ENCODE results near the gene IGFBP3. TPM values are rescaled to one million over a fixed set of nuclear protein-coding genes. Genes with fewer than 3 reads are reported as not detected.

IGFBP3 gene
- total RNA-seq, 2 donors from 2014 or later, result 122 to 251 TPM

DNA sequence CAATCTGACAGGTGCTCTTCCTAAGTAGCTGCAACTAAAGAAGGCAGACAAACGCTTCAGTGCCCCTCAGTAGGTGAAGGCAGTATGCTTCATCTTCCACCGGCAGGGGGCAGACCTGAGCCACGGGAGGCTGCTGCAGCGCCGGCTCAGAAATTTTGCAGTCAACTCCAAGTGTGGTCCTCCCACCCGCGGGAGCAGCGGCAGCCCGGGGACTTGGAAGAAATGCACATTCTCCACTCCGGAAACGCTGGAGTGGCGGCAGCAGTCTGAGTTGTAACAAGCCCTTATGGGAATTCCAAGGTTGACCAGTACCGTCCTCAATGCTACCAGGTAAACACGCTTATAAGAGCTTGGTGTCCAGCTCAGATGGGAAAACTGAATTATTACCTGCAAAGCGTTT lies 3.4 kb downstream of the IGFBP3 start:
- TF ChIP-seq, protein P1, sequence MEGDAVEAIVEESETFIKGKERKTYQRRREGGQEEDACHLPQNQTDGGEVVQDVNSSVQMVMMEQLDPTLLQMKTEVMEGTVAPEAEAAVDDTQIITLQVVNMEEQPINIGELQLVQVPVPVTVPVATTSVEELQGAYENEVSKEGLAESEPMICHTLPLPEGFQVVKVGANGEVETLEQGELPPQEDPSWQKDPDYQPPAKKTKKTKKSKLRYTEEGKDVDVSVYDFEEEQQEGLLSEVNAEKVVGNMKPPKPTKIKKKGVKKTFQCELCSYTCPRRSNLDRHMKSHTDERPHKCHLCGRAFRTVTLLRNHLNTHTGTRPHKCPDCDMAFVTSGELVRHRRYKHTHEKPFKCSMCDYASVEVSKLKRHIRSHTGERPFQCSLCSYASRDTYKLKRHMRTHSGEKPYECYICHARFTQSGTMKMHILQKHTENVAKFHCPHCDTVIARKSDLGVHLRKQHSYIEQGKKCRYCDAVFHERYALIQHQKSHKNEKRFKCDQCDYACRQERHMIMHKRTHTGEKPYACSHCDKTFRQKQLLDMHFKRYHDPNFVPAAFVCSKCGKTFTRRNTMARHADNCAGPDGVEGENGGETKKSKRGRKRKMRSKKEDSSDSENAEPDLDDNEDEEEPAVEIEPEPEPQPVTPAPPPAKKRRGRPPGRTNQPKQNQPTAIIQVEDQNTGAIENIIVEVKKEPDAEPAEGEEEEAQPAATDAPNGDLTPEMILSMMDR (IDR thresholded peaks at IDR 0.05), result peak; percentile 96
- peaks cover 8% of the 10 kb centered on the region for H3K36me3 ChIP-seq
- peak overlapping the region in 1 of 2 donors; percentile 21 for H3K4me3 ChIP-seq
- no peaks in the 10 kb centered on the region for H3K9me3 ChIP-seq
- peak; percentile 75 for DNase-seq (ENCODE audit: low spot score)
- H3K4me1 ChIP-seq, result peaks cover 0 to 37% of the 10 kb centered on the region in 2 donors
- H3K27me3 ChIP-seq, result no peaks in the 10 kb centered on the region
- no peak overlapping the region for H3K27ac ChIP-seq

GRCh38 chr7:45917064-45917463 lies 4.0 kb downstream of the IGFBP3 start:
- H3K27me3 ChIP-seq, result no peaks in the 10 kb centered on the region
- no peaks in the 10 kb centered on the region for H3K9me3 ChIP-seq
- H3K27ac ChIP-seq, result no peak overlapping the region
- H3K4me1 ChIP-seq, result peaks cover 0 to 31% of the 10 kb centered on the region in 2 donors
- peak; percentile 43 for DNase-seq (ENCODE audit: low spot score)
- TF ChIP-seq, protein P1 (IDR thresholded peaks at IDR 0.05), result no peak
- H3K36me3 ChIP-seq, result peaks cover 8% of the 10 kb centered on the region
- H3K4me3 ChIP-seq, result no peak overlapping the region

GRCh38 chr7:45915606-45916005 lies 5.5 kb downstream of the IGFBP3 start:
- no peak for DNase-seq (ENCODE audit: low spot score)
- Histone ChIP-seq H3K27me3 (no peaks in the 10 kb centered on the region), H3K36me3 (peaks cover 8% of the 10 kb centered on the region)

DNA sequence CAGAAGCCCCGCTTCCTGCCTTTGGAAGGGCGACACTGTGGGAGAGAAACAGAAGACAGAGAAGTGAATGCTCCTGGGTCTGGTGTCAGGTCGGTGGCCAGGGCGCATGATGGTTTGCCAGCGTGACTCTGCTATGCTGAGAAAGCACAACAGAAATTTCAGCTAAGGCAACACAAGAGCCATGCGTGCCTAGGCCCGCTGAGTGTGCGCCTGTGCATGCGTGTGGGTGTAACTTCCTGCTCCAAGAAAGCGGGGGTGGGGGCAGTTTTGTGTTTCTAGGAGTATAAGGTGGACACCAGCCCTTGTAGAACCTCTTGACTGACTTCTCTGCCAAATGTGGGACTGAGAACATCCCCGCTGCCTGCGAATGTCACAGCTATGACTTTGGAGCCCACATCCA lies 6.2 kb downstream of the IGFBP3 start:
- Histone ChIP-seq H3K27ac (no peak overlapping the region), H3K9me3 (no peaks in the 10 kb centered on the region), H3K36me3 (peaks cover 8% of the 10 kb centered on the region), H3K27me3 (no peaks in the 10 kb centered on the region), H3K4me3 (no peak overlapping the region), H3K4me1 (peaks cover 0 to 13% of the 10 kb centered on the region in 2 donors)
- peak; percentile 46 for DNase-seq (ENCODE audit: low spot score)
- TF ChIP-seq, protein P1 (IDR thresholded peaks at IDR 0.05), result no peak

More at GRCh38 chr7:45915606-45916005, 5.5 kb downstream of the IGFBP3 start:
- no peak overlapping the region for H3K4me3 ChIP-seq
- no peak overlapping the region for H3K27ac ChIP-seq
- H3K4me1 ChIP-seq, result peaks cover 0 to 20% of the 10 kb centered on the region in 2 donors
- TF ChIP-seq, protein P1 (IDR thresholded peaks at IDR 0.05), result no peak
- no peaks in the 10 kb centered on the region for H3K9me3 ChIP-seq

DNA sequence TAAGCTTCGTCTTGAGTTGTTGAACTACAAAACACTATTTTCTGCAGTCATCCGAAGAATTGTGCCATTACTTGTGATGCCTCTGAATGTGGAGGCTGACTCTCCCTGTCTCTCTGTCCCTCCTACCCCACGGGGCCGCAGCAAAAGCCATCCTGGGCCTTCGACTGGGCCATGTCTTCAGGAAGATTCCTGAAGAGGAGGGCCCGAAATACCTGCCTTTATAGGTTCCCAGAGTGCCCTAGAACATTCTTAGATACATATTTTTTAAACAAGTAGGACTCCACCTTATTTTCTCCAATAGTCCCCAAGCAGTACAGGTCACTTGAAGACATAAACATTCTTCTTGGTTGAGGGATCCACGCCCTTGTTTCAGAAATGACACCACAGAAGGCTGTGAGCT lies 8.1 kb downstream of the IGFBP3 start:
- Histone ChIP-seq H3K4me1 (peaks cover 0 to 4% of the 10 kb centered on the region in 2 donors), H3K36me3 (peaks cover 8% of the 10 kb centered on the region), H3K9me3 (no peaks in the 10 kb centered on the region), H3K27ac (no peak overlapping the region), H3K4me3 (no peak overlapping the region), H3K27me3 (no peaks in the 10 kb centered on the region)
- TF ChIP-seq, protein P1 (IDR thresholded peaks at IDR 0.05), result no peak
- DNase-seq (ENCODE audit: low spot score), result no peak

- TF ChIP-seq, protein P1 (IDR thresholded peaks at IDR 0.05), result no peak
Measured at GRCh38 chr7:45911311-45911710, 9.8 kb downstream of the IGFBP3 start.

More at GRCh38 chr7:45911311-45911710, 9.8 kb downstream of the IGFBP3 start:
- H3K9me3 ChIP-seq, result no peaks in the 10 kb centered on the region
- no peaks in the 10 kb centered on the region for H3K4me1 ChIP-seq
- peaks cover 4% of the 10 kb centered on the region for H3K36me3 ChIP-seq
- H3K4me3 ChIP-seq, result no peak overlapping the region
- H3K27ac ChIP-seq, result no peak overlapping the region
- no peak for DNase-seq (ENCODE audit: low spot score)
- H3K27me3 ChIP-seq, result no peaks in the 10 kb centered on the region

Measured in right atrium auricular region (tissue), 2 donors.